HL-60 (cell line): ENCODE measurements around the gene SMG6.

ENCODE experiments used
- CTCF ChIP-seq: IDR thresholded peaks from one replicate; pipeline ENCODE4 v1.5.1; 2011; ENCODE audit warnings: low read length, control low read depth, inconsistent platforms; ENCODE audit not compliant: insufficient read depth
- GABPA ChIP-seq: IDR thresholded peaks from 2 replicates; pipeline ENCODE4 v1.6.1; 2012; ENCODE audit warnings: low read depth
- POLR2AphosphoS5 ChIP-seq: IDR thresholded peaks from 2 replicates; pipeline ENCODE4 v1.6.1; 2012; ENCODE audit warnings: low read depth
- TF ChIP-seq, protein P1 (sequence below): IDR thresholded peaks from 2 replicates; pipeline ENCODE4 v1.6.1; 2012; ENCODE audit warnings: low read depth; ENCODE audit not compliant: insufficient replicate concordance

- no peak for TF ChIP-seq POLR2AphosphoS5
- TF ChIP-seq CTCF = no peak
- TF ChIP-seq GABPA = no peak
- TF ChIP-seq, protein P1, sequence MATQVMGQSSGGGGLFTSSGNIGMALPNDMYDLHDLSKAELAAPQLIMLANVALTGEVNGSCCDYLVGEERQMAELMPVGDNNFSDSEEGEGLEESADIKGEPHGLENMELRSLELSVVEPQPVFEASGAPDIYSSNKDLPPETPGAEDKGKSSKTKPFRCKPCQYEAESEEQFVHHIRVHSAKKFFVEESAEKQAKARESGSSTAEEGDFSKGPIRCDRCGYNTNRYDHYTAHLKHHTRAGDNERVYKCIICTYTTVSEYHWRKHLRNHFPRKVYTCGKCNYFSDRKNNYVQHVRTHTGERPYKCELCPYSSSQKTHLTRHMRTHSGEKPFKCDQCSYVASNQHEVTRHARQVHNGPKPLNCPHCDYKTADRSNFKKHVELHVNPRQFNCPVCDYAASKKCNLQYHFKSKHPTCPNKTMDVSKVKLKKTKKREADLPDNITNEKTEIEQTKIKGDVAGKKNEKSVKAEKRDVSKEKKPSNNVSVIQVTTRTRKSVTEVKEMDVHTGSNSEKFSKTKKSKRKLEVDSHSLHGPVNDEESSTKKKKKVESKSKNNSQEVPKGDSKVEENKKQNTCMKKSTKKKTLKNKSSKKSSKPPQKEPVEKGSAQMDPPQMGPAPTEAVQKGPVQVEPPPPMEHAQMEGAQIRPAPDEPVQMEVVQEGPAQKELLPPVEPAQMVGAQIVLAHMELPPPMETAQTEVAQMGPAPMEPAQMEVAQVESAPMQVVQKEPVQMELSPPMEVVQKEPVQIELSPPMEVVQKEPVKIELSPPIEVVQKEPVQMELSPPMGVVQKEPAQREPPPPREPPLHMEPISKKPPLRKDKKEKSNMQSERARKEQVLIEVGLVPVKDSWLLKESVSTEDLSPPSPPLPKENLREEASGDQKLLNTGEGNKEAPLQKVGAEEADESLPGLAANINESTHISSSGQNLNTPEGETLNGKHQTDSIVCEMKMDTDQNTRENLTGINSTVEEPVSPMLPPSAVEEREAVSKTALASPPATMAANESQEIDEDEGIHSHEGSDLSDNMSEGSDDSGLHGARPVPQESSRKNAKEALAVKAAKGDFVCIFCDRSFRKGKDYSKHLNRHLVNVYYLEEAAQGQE = no peak
Observed at GRCh38 chr17:2060681-2061440, 242.7 kb downstream of the SMG6 start.
